Measurements from ENCODE around the gene GJA4. TPM values are rescaled to one million over a fixed set of nuclear protein-coding genes. Genes with fewer than 3 reads are reported as not detected.

Gene GJA4
- polyA plus RNA-seq, 1 of the 3 experiments (the other 2 are of a cell fraction), result not detected

- H3K9ac ChIP-seq, result no peak overlapping the region
- H3K4me1 ChIP-seq (ENCODE audit: control insufficient read depth in 1 of 2, insufficient read depth in 2 of 2, low read depth in 1 of 2, low read length in 1 of 2), result no peaks in the 10 kb centered on the region; a peak in 1 of 4 replicates
- no peaks in the 10 kb centered on the region for H3K36me3 ChIP-seq (replicated peaks in 1 of 2; ENCODE audit: control insufficient read depth in 1 of 2, insufficient read depth in 2 of 2, low read length in 1 of 2)
- TF ChIP-seq MEF2A (IDR thresholded peaks at IDR 0.05; ENCODE audit: borderline replicate concordance, low read depth) (no peak), NRF1 (IDR thresholded peaks at IDR 0.05; ENCODE audit: low read depth, low read length) (no peak)
- TF ChIP-seq, protein P1, sequence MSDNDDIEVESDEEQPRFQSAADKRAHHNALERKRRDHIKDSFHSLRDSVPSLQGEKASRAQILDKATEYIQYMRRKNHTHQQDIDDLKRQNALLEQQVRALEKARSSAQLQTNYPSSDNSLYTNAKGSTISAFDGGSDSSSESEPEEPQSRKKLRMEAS (IDR thresholded peaks at IDR 0.05; ENCODE audit: low read depth), result no peak
- TF ChIP-seq, protein P2, sequence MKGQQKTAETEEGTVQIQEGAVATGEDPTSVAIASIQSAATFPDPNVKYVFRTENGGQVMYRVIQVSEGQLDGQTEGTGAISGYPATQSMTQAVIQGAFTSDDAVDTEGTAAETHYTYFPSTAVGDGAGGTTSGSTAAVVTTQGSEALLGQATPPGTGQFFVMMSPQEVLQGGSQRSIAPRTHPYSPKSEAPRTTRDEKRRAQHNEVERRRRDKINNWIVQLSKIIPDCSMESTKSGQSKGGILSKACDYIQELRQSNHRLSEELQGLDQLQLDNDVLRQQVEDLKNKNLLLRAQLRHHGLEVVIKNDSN (IDR thresholded peaks at IDR 0.05; ENCODE audit: borderline replicate concordance, low read depth), result no peak
- TF ChIP-seq, protein P3, sequence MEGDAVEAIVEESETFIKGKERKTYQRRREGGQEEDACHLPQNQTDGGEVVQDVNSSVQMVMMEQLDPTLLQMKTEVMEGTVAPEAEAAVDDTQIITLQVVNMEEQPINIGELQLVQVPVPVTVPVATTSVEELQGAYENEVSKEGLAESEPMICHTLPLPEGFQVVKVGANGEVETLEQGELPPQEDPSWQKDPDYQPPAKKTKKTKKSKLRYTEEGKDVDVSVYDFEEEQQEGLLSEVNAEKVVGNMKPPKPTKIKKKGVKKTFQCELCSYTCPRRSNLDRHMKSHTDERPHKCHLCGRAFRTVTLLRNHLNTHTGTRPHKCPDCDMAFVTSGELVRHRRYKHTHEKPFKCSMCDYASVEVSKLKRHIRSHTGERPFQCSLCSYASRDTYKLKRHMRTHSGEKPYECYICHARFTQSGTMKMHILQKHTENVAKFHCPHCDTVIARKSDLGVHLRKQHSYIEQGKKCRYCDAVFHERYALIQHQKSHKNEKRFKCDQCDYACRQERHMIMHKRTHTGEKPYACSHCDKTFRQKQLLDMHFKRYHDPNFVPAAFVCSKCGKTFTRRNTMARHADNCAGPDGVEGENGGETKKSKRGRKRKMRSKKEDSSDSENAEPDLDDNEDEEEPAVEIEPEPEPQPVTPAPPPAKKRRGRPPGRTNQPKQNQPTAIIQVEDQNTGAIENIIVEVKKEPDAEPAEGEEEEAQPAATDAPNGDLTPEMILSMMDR (IDR thresholded peaks at IDR 0.05), result no peak
- ChIA-PET CTCF (interaction anchor here (0.8 to 8.2 kb wide), 2 partner anchors 62 to 74 kb away, joined by 4 to 170 read pairs; no protein-coding TSS in a partner anchor), POLR2A (no interaction called here)
- H2AFZ ChIP-seq (ENCODE audit: low read depth), result no peak overlapping the region
- 68% methylated on average over 10 of the region's 10 CpGs for WGBS (ENCODE audit: low lambda C conversion rate)
- H3F3A ChIP-seq (replicated peaks; ENCODE audit: insufficient read depth), result no peaks in the 10 kb centered on the region
- H4K20me1 ChIP-seq (ENCODE audit: insufficient read depth), result no peaks in the 10 kb centered on the region
- DNase-seq, result no peak
- no peak overlapping the region for H3K4me3 ChIP-seq (ENCODE audit: low read depth in 2 of 2, low read length in 1 of 2)
- H3K79me2 ChIP-seq (ENCODE audit: insufficient read depth), result no peaks in the 10 kb centered on the region
- H3K9me2 ChIP-seq, result no peaks in the 10 kb centered on the region
- H3K27me3 ChIP-seq (ENCODE audit: insufficient read depth), result no peaks in the 10 kb centered on the region
- H3K27ac ChIP-seq (ENCODE audit: low read depth in 2 of 2, low read length in 1 of 2), result no peak overlapping the region
- H3K9me3 ChIP-seq, result no peaks in the 10 kb centered on the region
- H3K4me2 ChIP-seq, result no peak overlapping the region
Measured at GRCh38 chr1:34792424-34792823, 375 bp upstream of the GJA4 start.

DNA sequence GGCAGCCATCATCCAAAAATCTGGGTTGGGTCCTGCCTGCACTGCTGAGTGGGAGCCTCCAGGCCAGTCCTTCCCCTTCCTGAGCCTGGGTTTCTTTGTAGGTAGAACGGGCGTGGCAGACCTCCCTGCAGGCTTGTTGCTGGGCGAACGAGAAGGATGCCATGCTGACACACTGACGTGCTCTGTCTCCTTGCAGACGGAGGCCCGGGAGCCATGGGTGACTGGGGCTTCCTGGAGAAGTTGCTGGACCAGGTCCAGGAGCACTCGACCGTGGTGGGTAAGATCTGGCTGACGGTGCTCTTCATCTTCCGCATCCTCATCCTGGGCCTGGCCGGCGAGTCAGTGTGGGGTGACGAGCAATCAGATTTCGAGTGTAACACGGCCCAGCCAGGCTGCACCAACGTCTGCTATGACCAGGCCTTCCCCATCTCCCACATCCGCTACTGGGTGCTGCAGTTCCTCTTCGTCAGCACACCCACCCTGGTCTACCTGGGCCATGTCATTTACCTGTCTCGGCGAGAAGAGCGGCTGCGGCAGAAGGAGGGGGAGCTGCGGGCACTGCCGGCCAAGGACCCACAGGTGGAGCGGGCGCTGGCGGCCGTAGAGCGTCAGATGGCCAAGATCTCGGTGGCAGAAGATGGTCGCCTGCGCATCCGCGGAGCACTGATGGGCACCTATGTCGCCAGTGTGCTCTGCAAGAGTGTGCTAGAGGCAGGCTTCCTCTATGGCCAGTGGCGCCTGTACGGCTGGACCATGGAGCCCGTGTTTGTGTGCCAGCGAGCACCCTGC lies 1.4 kb downstream of the GJA4 start:
- no peak overlapping the region for H3K9ac ChIP-seq
- no peaks in the 10 kb centered on the region for H3K9me2 ChIP-seq
- H3K9me3 ChIP-seq, result no peaks in the 10 kb centered on the region
- H3K79me2 ChIP-seq (ENCODE audit: insufficient read depth), result no peaks in the 10 kb centered on the region
- ChIA-PET CTCF (interaction anchor here (8.2 kb wide), 1 partner anchor 60 kb away, joined by 170 read pairs; no protein-coding TSS in a partner anchor), POLR2A (no interaction called here)
- TF ChIP-seq RAD21 (IDR thresholded peaks at IDR 0.05; ENCODE audit: low read length) (no peak), TEAD4 (IDR thresholded peaks at IDR 0.05; ENCODE audit: borderline replicate concordance, insufficient read depth) (no peak), GATA2 (CRISPR knock-in tag; IDR thresholded peaks at IDR 0.05) (no peak), FOXJ3 (CRISPR knock-in tag; IDR thresholded peaks at IDR 0.05) (no peak), IRF3 (IDR thresholded peaks at IDR 0.05; ENCODE audit: low read depth, low read length) (no peak), RCOR1 (IDR thresholded peaks at IDR 0.05; ENCODE audit: low read length) (no peak), EZH2phosphoT487 (IDR thresholded peaks at IDR 0.05; ENCODE audit: borderline replicate concordance, low read depth) (no peak), FOSL2 (IDR thresholded peaks at IDR 0.05; ENCODE audit: borderline replicate concordance, low read depth) (no peak), JUND (IDR thresholded peaks at IDR 0.05) (no peak), RXRA (IDR thresholded peaks at IDR 0.05; ENCODE audit: borderline replicate concordance, low read depth) (no peak)
- TF ChIP-seq, protein P4, sequence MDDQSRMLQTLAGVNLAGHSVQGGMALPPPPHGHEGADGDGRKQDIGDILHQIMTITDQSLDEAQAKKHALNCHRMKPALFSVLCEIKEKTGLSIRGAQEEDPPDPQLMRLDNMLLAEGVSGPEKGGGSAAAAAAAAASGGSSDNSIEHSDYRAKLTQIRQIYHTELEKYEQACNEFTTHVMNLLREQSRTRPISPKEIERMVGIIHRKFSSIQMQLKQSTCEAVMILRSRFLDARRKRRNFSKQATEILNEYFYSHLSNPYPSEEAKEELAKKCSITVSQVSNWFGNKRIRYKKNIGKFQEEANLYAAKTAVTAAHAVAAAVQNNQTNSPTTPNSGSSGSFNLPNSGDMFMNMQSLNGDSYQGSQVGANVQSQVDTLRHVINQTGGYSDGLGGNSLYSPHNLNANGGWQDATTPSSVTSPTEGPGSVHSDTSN (IDR thresholded peaks at IDR 0.05), result no peak
- H3K4me2 ChIP-seq, result no peak overlapping the region
- no peak overlapping the region for H3K4me3 ChIP-seq (ENCODE audit: low read depth in 2 of 2, low read length in 1 of 2)
- no peaks in the 10 kb centered on the region for H3K36me3 ChIP-seq (replicated peaks in 1 of 2; ENCODE audit: control insufficient read depth in 1 of 2, insufficient read depth in 2 of 2, low read length in 1 of 2)
- H3K4me1 ChIP-seq (ENCODE audit: control insufficient read depth in 1 of 2, insufficient read depth in 2 of 2, low read depth in 1 of 2, low read length in 1 of 2), result no peaks in the 10 kb centered on the region
- 88% methylated on average over 24 of the region's 40 CpGs for WGBS (ENCODE audit: low lambda C conversion rate)
- H4K20me1 ChIP-seq (ENCODE audit: insufficient read depth), result no peaks in the 10 kb centered on the region
- H3K27ac ChIP-seq (ENCODE audit: low read depth in 2 of 2, low read length in 1 of 2), result no peak overlapping the region
- no peaks in the 10 kb centered on the region for H3K27me3 ChIP-seq (ENCODE audit: insufficient read depth)
- no peaks in the 10 kb centered on the region for H3F3A ChIP-seq (replicated peaks; ENCODE audit: insufficient read depth)
- no peak for DNase-seq
- no peak overlapping the region for H2AFZ ChIP-seq (ENCODE audit: low read depth)
